AG20443 (cell line): ENCODE measurements around the gene C1orf21.
A peak's percentile ranks its signal among the peaks of the same experiment; 100 is the strongest.
"Not testable (repeated sequence)": the region's sequence is repeated elsewhere in the genome, so short reads cannot be mapped to it uniquely, and the experiment has no call there.

Source experiments
- DNase-seq: peaks from one replicate; pipeline ENCODE4 v3.0.0; 2012; ENCODE audit warnings: low spot score, mixed read lengths

The C1orf21 gene

DNA sequence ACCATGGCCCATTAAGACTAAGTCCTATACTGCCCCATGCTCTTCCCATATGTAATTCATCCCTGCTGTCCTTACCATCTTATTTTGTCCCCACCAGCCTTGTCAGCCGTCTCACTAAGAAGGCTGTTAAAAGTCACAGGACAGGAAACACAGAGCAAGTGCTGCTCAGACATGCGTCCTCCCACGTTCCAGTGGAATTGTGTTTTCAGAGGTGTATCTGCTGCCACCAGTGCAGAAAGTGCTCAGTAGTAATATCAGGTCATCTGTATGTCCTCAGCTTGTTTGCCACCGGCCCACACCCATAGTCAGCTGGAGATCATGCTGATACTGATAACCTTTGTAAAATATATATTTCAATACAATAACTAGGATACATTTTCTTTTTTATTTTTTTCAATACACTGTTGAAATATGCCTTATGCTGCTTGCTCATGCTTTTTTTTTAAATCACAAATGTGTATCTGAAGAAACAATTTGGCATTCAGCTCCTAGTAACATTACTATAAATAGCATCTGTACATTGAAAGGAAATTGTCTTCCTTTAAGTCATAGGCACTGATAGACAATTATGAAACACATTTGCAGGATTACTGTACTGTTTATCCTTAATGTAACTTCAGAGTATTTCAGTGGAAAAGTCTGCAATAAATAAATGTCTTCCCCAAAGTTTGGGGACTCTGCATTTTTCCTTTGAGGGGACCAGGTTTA is 211.0 kb downstream of the C1orf21 start:
- DNase-seq: no peak

- DNase-seq: no peak
Observed at GRCh38 chr1:184598403-184599193, 211.8 kb downstream of the C1orf21 start.

DNA sequence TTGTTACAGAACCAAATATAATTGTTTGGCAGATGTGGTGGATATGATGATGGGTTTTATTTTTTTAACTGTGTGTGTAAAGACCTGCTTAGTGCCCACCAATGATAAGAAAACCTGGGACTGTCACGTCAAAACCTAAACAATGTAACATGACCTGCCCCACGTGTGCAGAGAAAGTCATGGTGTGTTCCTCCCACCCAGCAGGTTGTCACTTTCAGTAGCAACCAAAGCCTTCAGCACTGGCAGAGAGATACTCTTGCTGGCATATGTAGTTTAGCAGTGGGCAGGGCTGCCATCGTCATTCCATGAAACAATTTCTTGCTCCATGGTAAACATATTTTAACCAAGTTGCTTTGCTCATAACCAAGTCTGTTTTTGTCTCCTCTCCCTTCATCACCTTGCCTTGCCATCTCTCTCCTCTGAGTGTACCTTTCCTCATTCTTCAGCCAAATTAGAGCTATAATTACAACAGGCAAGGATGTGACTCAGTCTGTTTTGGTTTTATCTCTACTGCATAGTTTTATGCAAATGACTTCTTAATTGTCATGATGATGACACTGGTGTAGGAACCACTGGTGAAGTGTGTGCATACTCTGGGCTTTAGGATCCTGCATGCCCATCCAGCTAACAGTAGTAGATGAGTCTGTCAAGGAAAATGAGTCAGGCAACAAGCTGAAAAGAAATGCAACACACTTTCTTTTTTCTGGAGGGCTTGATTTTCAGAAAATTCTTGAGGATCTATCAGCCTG is 217.5 kb downstream of the C1orf21 start:
- DNase-seq: no peak

- no peak for DNase-seq
Observed at GRCh38 chr1:184605941-184606340, 219.1 kb downstream of the C1orf21 start.

- DNase-seq: no peak
Observed at GRCh38 chr1:184606786-184607185, 220.0 kb downstream of the C1orf21 start.

- no peak for DNase-seq
Observed at GRCh38 chr1:184608581-184608980, 221.8 kb downstream of the C1orf21 start.

DNA sequence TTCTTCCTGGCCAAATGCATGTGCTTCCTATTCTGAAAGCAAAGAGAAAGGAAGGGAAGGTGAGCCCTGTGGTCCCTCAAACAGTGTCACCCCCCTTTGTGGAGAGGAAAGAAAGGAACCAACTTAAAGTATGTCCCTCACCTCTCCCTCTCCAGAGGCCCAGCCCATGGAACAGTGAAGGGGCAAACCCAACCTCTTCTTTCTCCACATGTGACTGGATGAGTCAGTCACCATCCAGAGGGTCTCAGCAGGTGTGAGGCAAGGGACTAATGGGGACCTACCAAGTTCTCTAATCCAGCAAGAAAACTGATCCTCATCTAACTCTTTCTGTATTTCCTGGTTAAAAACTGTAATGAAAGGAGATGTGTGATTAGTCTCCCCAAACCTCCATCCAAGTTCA is 222.2 kb downstream of the C1orf21 start:
- DNase-seq: no peak

DNA sequence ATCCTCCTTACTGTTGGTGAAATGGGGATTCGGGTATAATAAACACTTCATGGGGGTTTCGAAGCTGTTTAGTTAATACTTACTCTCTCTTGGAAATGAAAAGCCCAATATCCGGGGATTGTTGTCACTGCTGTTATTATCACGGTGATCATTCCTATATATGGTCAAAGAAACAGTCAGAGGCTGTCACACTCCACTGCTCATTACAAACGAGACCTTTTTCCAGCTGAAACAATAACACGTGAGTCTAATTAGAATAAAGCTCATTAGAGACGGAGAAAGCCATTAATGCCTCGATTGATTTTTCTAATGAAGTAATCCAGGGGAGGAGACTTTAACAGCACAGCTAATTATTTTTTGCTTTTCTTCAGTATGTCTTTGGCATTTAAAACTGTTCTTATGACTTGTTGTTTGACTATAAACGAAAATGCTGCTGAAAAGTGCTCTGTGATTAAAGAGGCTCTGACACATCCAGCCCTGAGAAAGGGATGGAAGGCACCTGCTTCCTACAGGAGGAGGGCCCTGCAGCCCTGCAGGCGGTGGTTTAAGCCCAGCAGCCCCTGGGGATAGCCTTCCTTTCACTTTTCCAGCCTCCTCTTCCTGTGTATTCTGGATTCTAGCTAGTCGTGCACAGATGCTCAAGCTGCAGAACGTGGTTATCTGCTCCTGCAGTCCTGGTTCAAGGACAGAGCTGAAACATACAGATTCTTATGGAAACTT is 224.2 kb downstream of the C1orf21 start:
- DNase-seq: no peak

GRCh38 chr1:184612229-184612628 is 225.4 kb downstream of the C1orf21 start:
- DNase-seq: not testable (repeated sequence)

- DNase-seq: no peak
Observed at GRCh38 chr1:184614667-184615066, 227.8 kb downstream of the C1orf21 start.

DNA sequence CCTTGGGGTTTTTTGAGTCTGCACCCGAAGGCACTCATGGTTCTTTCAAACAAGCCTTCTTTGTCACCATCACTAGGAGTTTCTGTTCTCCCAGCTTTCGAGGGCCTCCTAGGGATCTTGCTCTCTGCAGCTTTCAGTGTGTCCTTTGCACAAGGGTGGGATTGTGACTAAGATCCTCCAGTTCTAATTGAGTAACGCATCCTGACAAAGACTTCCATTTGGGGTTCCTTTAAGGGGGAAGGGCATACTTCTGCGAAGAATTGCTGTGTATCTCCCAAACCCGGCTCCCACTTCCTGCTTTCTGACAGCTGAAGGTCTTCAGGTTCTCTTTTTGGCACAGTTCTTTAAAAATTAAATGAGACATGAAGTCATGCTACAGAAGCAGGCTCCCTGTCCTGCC is 228.5 kb downstream of the C1orf21 start:
- no peak for DNase-seq

DNA sequence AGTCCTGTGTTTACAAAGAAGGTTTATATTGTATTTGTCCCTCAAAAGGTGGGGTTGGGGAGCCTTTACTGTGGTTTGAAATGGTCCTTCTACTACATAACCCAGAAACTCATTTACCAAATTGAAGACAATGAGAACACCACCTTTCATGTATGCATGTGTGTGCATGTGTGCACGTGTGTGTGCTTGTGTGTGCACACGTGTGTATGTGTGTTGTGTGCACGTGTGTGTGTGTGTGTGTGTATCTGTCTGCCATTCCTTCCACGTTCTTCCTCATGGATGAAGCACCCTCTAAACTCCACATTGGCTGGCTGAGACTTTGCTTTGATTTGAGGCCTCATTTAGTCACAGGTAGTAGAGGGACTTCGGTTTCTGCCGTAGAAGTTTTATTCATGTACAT is 229.7 kb downstream of the C1orf21 start:
- no peak for DNase-seq

DNA sequence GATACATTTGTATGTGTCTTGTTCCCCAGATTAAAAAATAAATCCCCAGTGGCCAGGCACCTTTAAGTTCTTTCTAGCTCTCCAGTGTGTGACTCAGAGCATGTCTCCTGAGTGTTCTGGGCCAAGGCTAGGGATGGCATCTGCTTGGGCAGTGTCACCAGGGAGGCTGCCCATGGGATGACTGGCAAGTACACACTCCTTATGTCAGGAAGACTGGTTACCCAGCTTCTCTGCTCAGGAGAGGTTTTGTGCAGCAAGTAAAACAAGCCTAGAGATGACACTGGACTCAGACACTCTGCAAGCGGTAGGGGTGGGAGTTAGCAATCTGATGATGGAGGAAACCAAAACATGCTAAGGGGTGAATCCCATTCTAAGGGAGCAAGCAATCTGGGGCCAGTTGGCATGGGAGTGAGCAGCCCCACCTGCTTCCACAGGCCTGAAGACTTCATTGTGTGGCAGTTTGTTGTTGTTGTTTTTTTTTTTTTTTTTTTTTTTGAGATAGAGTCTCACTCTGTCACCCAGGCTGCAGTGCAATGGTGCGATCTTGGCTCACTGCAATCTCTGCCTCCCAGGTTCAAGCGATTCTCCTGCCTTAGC is 230.7 kb downstream of the C1orf21 start:
- no peak for DNase-seq

DNA sequence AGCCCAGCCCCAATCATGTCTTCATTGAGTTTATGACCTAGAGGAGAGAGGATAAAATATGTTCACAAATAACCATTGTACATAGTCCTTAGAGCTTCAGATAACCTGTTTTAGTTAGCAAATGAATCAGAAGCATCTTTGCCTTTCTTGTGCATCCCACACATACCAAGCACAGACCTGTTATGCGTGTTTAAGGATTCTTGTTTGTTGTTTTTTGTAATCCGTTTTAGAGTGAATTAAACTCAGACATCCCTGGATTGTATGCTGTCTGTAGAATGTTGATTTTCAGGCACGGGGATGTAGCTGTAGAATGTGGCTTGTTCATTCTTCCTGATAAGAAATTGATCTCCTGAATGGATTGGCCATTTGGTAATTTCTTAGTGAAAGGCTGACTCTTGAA is 232.0 kb downstream of the C1orf21 start:
- no peak for DNase-seq

GRCh38 chr1:184620469-184620868 is 233.6 kb downstream of the C1orf21 start:
- DNase-seq: no peak

- DNase-seq: peak; percentile 55
Observed at GRCh38 chr1:184621260-184621659, 234.4 kb downstream of the C1orf21 start.

DNA sequence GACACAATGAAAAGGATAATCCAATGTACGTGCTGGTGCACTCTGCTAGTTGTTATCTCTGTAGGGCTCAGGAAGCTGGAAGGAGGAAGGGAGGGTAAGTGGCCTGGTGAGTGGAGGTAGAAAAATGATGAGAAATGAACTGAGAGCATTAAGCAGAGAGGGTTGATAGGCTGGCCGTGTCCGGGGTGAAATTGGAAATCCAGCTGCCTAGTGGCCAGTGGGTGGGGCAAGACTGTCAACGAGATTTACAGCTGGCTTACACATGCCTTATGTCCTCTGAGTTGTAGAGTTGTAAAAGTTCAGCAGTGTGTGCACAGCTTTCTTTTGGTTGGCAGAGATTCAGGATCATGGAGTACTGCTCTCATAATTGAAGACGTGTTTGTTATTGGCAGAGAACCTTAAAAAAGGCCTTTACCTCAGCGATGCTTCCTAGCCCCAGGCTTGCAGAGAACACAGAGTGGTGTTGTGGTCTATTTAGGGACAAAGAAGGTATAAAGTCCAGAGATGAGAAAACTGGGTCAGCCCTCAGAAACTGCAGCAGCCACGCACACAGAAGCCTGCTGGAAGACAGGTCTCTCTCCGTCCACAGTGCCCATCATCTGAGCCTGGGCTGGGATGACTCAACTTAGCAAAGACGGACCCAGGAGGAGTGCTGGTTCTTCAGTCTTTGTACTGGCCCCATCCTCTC is 235.5 kb downstream of the C1orf21 start:
- peak; percentile 88 for DNase-seq

- no peak for DNase-seq
Observed at GRCh38 chr1:184623404-184623803, 236.6 kb downstream of the C1orf21 start.

DNA sequence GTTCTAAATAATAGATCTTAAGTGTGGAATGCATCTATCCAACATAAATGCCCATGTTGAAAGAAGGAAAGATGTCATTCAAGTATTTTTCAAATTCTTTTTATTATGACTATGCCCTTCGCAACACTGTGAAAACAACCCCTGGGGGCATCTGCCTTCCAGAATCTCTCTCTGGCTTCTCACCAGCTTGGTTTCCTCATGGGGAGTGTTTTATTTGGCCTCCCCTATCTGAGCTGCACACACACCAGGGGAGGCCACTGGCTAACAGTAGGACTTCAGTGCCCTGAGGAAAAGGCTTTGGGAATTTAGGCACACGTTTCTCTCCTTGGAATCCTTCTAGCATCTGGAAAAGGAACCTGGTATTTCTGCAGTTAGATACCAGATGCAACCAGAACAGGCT is 237.2 kb downstream of the C1orf21 start:
- no peak for DNase-seq

- no peak for DNase-seq
Observed at GRCh38 chr1:184624626-184625025, 237.8 kb downstream of the C1orf21 start.

- no peak for DNase-seq
Observed at GRCh38 chr1:184625271-184625670, 238.4 kb downstream of the C1orf21 start.
